Panc1 (cell line): Measurements from ENCODE around the gene ZFYVE26.

Experiments used
- CTCF ChIP-seq: fragments of 450-650 bp; IDR thresholded peaks from 2 replicates; pipeline ENCODE4 v1.5.1; 2017; ENCODE audit warnings: mild to moderate bottlenecking
- POLR2AphosphoS5 ChIP-seq: IDR thresholded peaks from 2 replicates; pipeline ENCODE4 v1.6.1; 2012; ENCODE audit warnings: mild to moderate bottlenecking, low read depth, low read length, moderate library complexity
- REST ChIP-seq, 2 experiments: IDR thresholded peaks; 2 replicates each; pipeline ENCODE4 v1.6.1; 2011 to 2012; ENCODE audit warnings: low read depth in 2 of 2, control low read depth in 1 of 2, low read length in 1 of 2, mild to moderate bottlenecking in 1 of 2, moderate library complexity in 1 of 2; ENCODE audit not compliant: insufficient read depth in 1 of 2
- SIN3A ChIP-seq: IDR thresholded peaks from 2 replicates; pipeline ENCODE4 v1.6.1; 2012; ENCODE audit warnings: low read depth, mild to moderate bottlenecking, low read length, moderate library complexity, borderline replicate concordance; ENCODE audit not compliant: insufficient read depth
- TCF7L2 ChIP-seq: IDR thresholded peaks from 2 replicates; pipeline ENCODE4 v1.6.1; 2011; ENCODE audit warnings: mild to moderate bottlenecking, low read depth, low read length, inconsistent platforms

- TF ChIP-seq REST (IDR thresholded peaks at IDR 0.05; ENCODE audit: insufficient read depth in 1 of 2, low read depth in 2 of 2, low read length in 1 of 2) (no peak), CTCF (no peak), POLR2AphosphoS5 (no peak), SIN3A (no peak), TCF7L2 (no peak)
Measured at GRCh38 chr14:67859169-67859749, 42.9 kb upstream of the ZFYVE26 start.
